ENCODE results near the gene GALNT10.

Gene GALNT10

DNA sequence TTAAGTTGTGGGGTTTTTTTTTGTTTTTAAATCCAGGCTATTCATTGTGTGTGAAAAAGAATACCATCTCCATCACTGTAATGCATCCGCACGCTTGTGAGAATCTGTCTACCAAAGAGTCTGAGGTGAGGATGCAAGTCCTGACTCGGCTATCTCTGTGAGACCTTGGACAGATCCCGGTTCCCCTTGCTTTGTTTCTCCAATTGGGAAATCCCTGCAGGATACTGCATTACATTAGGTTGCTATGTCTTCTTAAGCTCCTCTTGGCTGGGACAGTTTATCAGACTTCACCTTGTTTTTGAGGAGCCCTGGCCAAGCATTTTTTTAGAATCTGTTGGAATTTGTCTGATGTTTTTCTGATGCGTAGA, 46.8 kb downstream of the GALNT10 start:
- Histone ChIP-seq H3K4me3 (ENCODE audit: low read depth, low read length) (no peak overlapping the region), H3K9me3 (ENCODE audit: control insufficient read depth, insufficient read depth, low read depth, low read length) (no peaks in the 10 kb centered on the region), H3K36me3 (ENCODE audit: control insufficient read depth, insufficient read depth, low read length) (no peaks in the 10 kb centered on the region), H3K9ac (ENCODE audit: low read length) (no peak overlapping the region), H3K4me1 (ENCODE audit: control insufficient read depth, insufficient read depth, low read length) (peaks cover 15% of the 10 kb centered on the region), H3K27me3 (ENCODE audit: control insufficient read depth, insufficient read depth, low read length) (no peaks in the 10 kb centered on the region), H3K27ac (ENCODE audit: low read depth, low read length) (no peak overlapping the region)

DNA sequence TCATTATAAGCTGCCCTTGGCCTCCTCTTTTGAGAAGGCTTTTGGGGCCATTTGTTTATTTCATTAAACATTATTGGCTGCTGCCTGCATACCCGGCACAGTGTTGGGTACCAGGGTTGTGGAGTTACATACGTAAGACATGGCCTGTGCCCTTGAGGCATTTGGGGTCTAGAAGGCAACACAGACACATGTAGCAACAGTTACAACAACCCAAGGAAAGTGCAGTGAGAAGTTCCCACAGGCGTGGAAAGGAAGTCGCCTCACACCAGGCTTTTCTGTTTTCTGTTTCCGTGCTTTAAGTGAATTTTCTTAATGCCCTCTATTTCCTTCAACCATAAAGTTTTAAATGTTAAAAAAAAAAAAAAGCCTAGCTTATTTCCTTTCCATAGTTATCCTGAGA, 47.4 kb downstream of the GALNT10 start:
- no peak overlapping the region for H3K27ac ChIP-seq (ENCODE audit: low read depth, low read length)
- no peaks in the 10 kb centered on the region for H3K9me3 ChIP-seq (ENCODE audit: control insufficient read depth, insufficient read depth, low read depth, low read length)
- H3K4me3 ChIP-seq (ENCODE audit: low read depth, low read length): no peak overlapping the region
- H3K9ac ChIP-seq (ENCODE audit: low read length): no peak overlapping the region
- H3K27me3 ChIP-seq (ENCODE audit: control insufficient read depth, insufficient read depth, low read length): no peaks in the 10 kb centered on the region
- H3K4me1 ChIP-seq (ENCODE audit: control insufficient read depth, insufficient read depth, low read length): peaks cover 15% of the 10 kb centered on the region
- no peaks in the 10 kb centered on the region for H3K36me3 ChIP-seq (ENCODE audit: control insufficient read depth, insufficient read depth, low read length)

DNA sequence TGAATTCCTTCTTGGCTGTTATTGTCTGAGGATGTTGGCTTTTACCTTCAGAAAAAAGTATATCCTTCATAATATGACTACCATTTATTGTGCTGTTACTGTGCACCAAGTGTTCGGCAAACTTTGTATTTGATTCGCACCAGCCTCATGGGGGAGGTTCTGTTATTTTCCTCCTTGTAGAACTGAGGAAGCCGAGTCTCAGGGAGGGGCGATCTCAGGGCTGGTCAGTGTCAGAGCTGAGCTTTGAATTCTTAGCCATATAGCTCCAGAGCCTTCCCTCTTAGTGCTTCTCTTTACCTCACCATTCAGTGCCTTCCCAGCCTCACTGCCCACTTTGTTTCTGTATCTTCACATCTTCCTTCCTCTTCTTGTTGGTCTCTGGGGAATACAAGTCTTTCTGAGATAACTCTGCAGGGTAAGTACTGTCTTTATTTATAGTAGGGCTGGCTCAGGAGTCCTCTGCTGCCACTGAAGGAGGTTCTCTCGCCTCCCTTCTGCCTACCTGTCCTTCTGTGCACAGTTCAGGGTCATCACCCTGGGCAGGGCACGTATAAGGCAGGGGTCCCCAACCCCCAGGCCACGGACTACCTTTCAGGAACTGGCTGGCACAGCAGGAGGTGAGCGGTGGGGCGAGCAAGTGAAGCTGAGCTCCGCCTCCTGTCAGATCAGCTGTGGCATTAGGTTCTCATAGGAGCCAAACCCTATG, 48.4 kb downstream of the GALNT10 start:
- no peak overlapping the region; the same call in 1 of the 2 replicates for H3K4me3 ChIP-seq (ENCODE audit: low read depth, low read length)
- no peaks in the 10 kb centered on the region for H3K27me3 ChIP-seq (ENCODE audit: control insufficient read depth, insufficient read depth, low read length)
- H3K9ac ChIP-seq (ENCODE audit: low read length): no peak overlapping the region
- peaks cover 15% of the 10 kb centered on the region for H3K4me1 ChIP-seq (ENCODE audit: control insufficient read depth, insufficient read depth, low read length)
- H3K27ac ChIP-seq (ENCODE audit: low read depth, low read length): no peak overlapping the region
- no peaks in the 10 kb centered on the region for H3K9me3 ChIP-seq (ENCODE audit: control insufficient read depth, insufficient read depth, low read depth, low read length)
- no peaks in the 10 kb centered on the region for H3K36me3 ChIP-seq (ENCODE audit: control insufficient read depth, insufficient read depth, low read length)

- no peak overlapping the region for H3K9ac ChIP-seq (ENCODE audit: low read length)
- H3K27ac ChIP-seq (ENCODE audit: low read depth, low read length): no peak overlapping the region
- H3K9me3 ChIP-seq (ENCODE audit: control insufficient read depth, insufficient read depth, low read depth, low read length): no peaks in the 10 kb centered on the region
- peaks cover 15% of the 10 kb centered on the region for H3K4me1 ChIP-seq (ENCODE audit: control insufficient read depth, insufficient read depth, low read length)
- H3K27me3 ChIP-seq (ENCODE audit: control insufficient read depth, insufficient read depth, low read length): no peaks in the 10 kb centered on the region
- no peak overlapping the region for H3K4me3 ChIP-seq (ENCODE audit: low read depth, low read length)
- H3K36me3 ChIP-seq (ENCODE audit: control insufficient read depth, insufficient read depth, low read length): no peaks in the 10 kb centered on the region
Measured at GRCh38 chr5:154240595-154240994, 50.1 kb downstream of the GALNT10 start.

DNA sequence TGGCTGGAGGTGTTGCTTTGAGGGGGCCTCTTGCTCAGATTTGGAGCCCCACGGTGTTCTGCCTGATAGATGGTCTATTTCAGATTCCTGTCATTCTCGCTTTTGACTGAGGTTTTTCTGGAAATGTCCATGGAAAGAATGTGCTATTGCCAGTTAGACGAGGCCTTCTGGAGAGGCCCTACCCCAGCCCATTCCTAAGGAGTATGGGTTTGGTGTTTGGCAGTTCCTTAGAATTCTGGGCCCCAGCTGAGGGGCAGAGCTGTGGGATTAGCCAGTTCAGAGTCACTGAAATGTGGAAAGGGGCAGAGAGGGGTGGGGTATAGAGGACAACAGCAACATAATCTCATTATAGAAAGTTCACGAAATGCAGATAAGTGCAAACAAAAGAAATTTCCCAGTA, 50.5 kb downstream of the GALNT10 start:
- Histone ChIP-seq H3K9me3 (ENCODE audit: control insufficient read depth, insufficient read depth, low read depth, low read length) (no peaks in the 10 kb centered on the region), H3K4me1 (ENCODE audit: control insufficient read depth, insufficient read depth, low read length) (peaks cover 15% of the 10 kb centered on the region), H3K27ac (ENCODE audit: low read depth, low read length) (no peak overlapping the region), H3K27me3 (ENCODE audit: control insufficient read depth, insufficient read depth, low read length) (no peaks in the 10 kb centered on the region), H3K9ac (ENCODE audit: low read length) (no peak overlapping the region), H3K4me3 (ENCODE audit: low read depth, low read length) (no peak overlapping the region), H3K36me3 (ENCODE audit: control insufficient read depth, insufficient read depth, low read length) (no peaks in the 10 kb centered on the region)

DNA sequence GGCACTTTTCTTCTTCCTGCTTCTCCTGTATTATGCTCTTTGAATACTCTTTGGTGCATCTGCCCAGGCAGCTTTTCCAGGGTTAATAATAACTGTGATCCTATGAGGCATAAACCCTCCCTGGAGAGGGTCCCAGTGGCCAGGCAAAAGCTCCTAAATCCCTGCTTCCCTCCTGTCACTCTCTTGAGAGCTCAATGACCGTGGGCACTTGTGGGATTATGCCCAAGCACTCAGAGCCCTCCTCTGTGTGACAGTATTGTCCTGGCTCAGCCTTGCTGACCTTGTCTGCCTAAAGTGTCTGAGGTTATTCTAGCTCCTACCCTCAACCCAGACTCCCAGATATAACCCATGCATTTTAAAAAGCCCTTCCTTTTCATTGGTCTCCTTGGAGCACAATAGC, 51.9 kb downstream of the GALNT10 start:
- no peaks in the 10 kb centered on the region for H3K36me3 ChIP-seq (ENCODE audit: control insufficient read depth, insufficient read depth, low read length)

DNA sequence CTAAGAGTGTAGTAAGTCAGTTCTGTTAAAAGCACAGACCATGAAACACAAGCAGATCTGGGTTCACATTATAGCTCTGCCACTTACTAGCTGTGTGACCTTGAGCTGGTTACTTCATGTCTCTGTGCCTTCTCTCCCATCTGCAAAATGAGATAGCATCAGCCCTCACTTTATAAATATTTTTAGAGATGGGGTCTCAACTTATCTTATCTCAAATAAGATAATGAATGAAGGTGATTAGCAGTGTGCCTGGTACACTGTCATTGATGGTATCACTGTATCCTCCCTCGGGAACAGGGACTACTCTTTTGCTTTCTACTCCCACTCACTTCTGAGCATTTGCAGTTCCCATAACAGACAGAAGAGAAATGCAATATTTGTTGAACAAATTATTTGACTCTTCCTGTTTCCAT, 52.4 kb downstream of the GALNT10 start:
- Histone ChIP-seq H3K27ac (ENCODE audit: low read depth, low read length) (no peak overlapping the region), H3K4me3 (ENCODE audit: low read depth, low read length) (no peak overlapping the region), H3K27me3 (ENCODE audit: control insufficient read depth, insufficient read depth, low read length) (no peaks in the 10 kb centered on the region), H3K36me3 (ENCODE audit: control insufficient read depth, insufficient read depth, low read length) (no peaks in the 10 kb centered on the region), H3K9me3 (ENCODE audit: control insufficient read depth, insufficient read depth, low read depth, low read length) (no peaks in the 10 kb centered on the region), H3K9ac (ENCODE audit: low read length) (no peak overlapping the region), H3K4me1 (ENCODE audit: control insufficient read depth, insufficient read depth, low read length) (peaks cover 15% of the 10 kb centered on the region)

More for the DNA sequence above, 51.9 kb downstream of the GALNT10 start:
- Histone ChIP-seq H3K27me3 (ENCODE audit: control insufficient read depth, insufficient read depth, low read length) (no peaks in the 10 kb centered on the region), H3K4me3 (ENCODE audit: low read depth, low read length) (no peak overlapping the region), H3K9ac (ENCODE audit: low read length) (no peak overlapping the region), H3K4me1 (ENCODE audit: control insufficient read depth, insufficient read depth, low read length) (peaks cover 15% of the 10 kb centered on the region), H3K27ac (ENCODE audit: low read depth, low read length) (no peak overlapping the region), H3K9me3 (ENCODE audit: control insufficient read depth, insufficient read depth, low read depth, low read length) (no peaks in the 10 kb centered on the region)

GRCh38 chr5:154243736-154244135, 53.2 kb downstream of the GALNT10 start:
- Histone ChIP-seq H3K9me3 (ENCODE audit: control insufficient read depth, insufficient read depth, low read depth, low read length) (no peaks in the 10 kb centered on the region), H3K27ac (ENCODE audit: low read depth, low read length) (no peak overlapping the region)

GRCh38 chr5:154244476-154244875, 53.9 kb downstream of the GALNT10 start:
- Histone ChIP-seq H3K27ac (ENCODE audit: low read depth, low read length) (no peak overlapping the region), H3K27me3 (ENCODE audit: control insufficient read depth, insufficient read depth, low read length) (no peaks in the 10 kb centered on the region)

More at GRCh38 chr5:154243736-154244135, 53.2 kb downstream of the GALNT10 start:
- no peaks in the 10 kb centered on the region for H3K36me3 ChIP-seq (ENCODE audit: control insufficient read depth, insufficient read depth, low read length)
- H3K27me3 ChIP-seq (ENCODE audit: control insufficient read depth, insufficient read depth, low read length): no peaks in the 10 kb centered on the region
- H3K4me1 ChIP-seq (ENCODE audit: control insufficient read depth, insufficient read depth, low read length): peaks cover 11% of the 10 kb centered on the region
- no peak overlapping the region for H3K4me3 ChIP-seq (ENCODE audit: low read depth, low read length)
- H3K9ac ChIP-seq (ENCODE audit: low read length): no peak overlapping the region

DNA sequence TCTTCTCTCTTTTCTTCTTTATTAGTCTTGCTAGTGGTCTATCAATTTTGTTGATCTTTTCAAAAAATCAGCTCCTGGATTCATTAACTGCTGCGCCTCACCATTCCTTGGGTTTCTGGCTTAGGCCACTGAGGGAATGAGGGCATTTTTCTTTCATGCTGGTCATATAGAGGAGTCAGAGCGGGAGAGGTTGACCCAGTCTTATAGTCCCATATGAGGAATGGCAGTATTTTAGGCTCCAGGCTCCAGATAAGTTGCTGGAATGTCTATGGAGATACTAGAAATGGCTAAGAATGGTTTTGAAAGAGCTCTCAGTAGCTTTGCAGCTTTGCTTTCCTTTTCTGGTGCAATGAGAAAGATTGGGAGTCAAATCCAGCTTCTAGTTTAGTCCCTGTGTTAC, 58.2 kb downstream of the GALNT10 start:
- Histone ChIP-seq H3K4me3 (ENCODE audit: low read depth, low read length) (no peak overlapping the region), H3K4me1 (ENCODE audit: control insufficient read depth, insufficient read depth, low read length) (no peaks in the 10 kb centered on the region), H3K9ac (ENCODE audit: low read length) (no peak overlapping the region), H3K27me3 (ENCODE audit: control insufficient read depth, insufficient read depth, low read length) (no peaks in the 10 kb centered on the region), H3K9me3 (ENCODE audit: control insufficient read depth, insufficient read depth, low read depth, low read length) (no peaks in the 10 kb centered on the region), H3K36me3 (ENCODE audit: control insufficient read depth, insufficient read depth, low read length) (no peaks in the 10 kb centered on the region), H3K27ac (ENCODE audit: low read depth, low read length) (no peak overlapping the region)

More at GRCh38 chr5:154244476-154244875, 53.9 kb downstream of the GALNT10 start:
- no peaks in the 10 kb centered on the region for H3K9me3 ChIP-seq (ENCODE audit: control insufficient read depth, insufficient read depth, low read depth, low read length)
- H3K4me1 ChIP-seq (ENCODE audit: control insufficient read depth, insufficient read depth, low read length): peaks cover 5% of the 10 kb centered on the region; the same call in 1 of the 2 replicates
- no peaks in the 10 kb centered on the region for H3K36me3 ChIP-seq (ENCODE audit: control insufficient read depth, insufficient read depth, low read length)
- no peak overlapping the region for H3K4me3 ChIP-seq (ENCODE audit: low read depth, low read length)
- no peak overlapping the region for H3K9ac ChIP-seq (ENCODE audit: low read length)

DNA sequence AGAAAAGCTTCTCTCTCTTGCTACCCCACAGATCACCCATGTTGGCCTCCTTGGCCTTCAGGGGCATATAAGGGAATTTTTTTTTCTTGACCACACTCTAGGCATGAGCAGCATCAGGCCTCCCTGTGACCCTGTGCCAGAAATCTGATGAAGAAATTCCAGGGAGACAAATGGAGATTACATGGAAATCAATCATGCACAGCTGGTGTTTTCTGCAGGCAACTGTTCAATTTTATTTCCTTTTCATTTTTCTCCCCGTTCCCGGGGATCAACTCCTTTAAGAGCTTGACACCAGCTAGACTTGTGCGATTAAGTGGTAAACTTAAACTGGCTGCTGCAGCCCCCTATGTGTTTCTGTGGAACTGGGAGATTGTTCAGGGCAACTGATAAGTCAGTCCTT, 59.3 kb downstream of the GALNT10 start:
- Histone ChIP-seq H3K4me3 (ENCODE audit: low read depth, low read length) (no peak overlapping the region), H3K9ac (ENCODE audit: low read length) (no peak overlapping the region), H3K9me3 (ENCODE audit: control insufficient read depth, insufficient read depth, low read depth, low read length) (no peaks in the 10 kb centered on the region), H3K27me3 (ENCODE audit: control insufficient read depth, insufficient read depth, low read length) (no peaks in the 10 kb centered on the region), H3K27ac (ENCODE audit: low read depth, low read length) (no peak overlapping the region), H3K36me3 (ENCODE audit: control insufficient read depth, insufficient read depth, low read length) (no peaks in the 10 kb centered on the region), H3K4me1 (ENCODE audit: control insufficient read depth, insufficient read depth, low read length) (no peaks in the 10 kb centered on the region; the same call in 1 of the 2 replicates)
